Liver (tissue), 9 donors: ENCODE measurements around the gene KIRREL3. TPM values are rescaled to one million over a fixed set of nuclear protein-coding genes. Genes with fewer than 3 reads are reported as not detected.

Experiments
- DNase-seq: peaks from one replicate; pipeline ENCODE4 v3.0.0-alpha.2; 2017; ENCODE audit warnings: low spot score
- H3K27ac ChIP-seq, 2 donors: one replicate each; pipeline ENCODE4 v1.7.0; 2013; ENCODE audit warnings: inconsistent platforms in 2 of 2, low read length in 2 of 2, control low read depth in 1 of 2, low read depth in 1 of 2, mild to moderate bottlenecking in 1 of 2
- H3K27me3 ChIP-seq, 4 donors: one replicate each; pipeline versions ENCODE4 v1.6.1 to v1.7.0; 2013; ENCODE audit warnings: low read length in 3 of 4, inconsistent platforms in 1 of 4, mild to moderate bottlenecking in 1 of 4, moderate library complexity in 1 of 4; ENCODE audit not compliant: control insufficient read depth in 4 of 4, insufficient read depth in 4 of 4
- H3K36me3 ChIP-seq, 4 donors: one replicate each; pipeline versions ENCODE4 v1.6.1 to v1.7.0; 2013; ENCODE audit warnings: low read length in 3 of 4, mild to moderate bottlenecking in 3 of 4, low read depth in 1 of 4, moderate library complexity in 1 of 4; ENCODE audit not compliant: control insufficient read depth in 4 of 4, insufficient read depth in 3 of 4
- H3K4me1 ChIP-seq, 4 donors: one replicate each; pipeline versions ENCODE4 v1.6.1 to v1.7.0; 2013; ENCODE audit warnings: low read length in 3 of 4, mild to moderate bottlenecking in 3 of 4, moderate library complexity in 1 of 4; ENCODE audit not compliant: control insufficient read depth in 4 of 4, insufficient read depth in 4 of 4
- H3K4me3 ChIP-seq, 3 donors: one replicate each; pipeline versions ENCODE4 v1.6.1 to v1.7.0; 2013; ENCODE audit warnings: low read length in 3 of 3, control low read depth in 1 of 3, low read depth in 1 of 3, mild to moderate bottlenecking in 1 of 3
- H3K9ac ChIP-seq, 2 donors: one replicate each; pipeline ENCODE4 v1.7.0; 2013; ENCODE audit warnings: low read length in 2 of 2, mild to moderate bottlenecking in 2 of 2, moderate library complexity in 2 of 2, control low read depth in 1 of 2, low read depth in 1 of 2
- H3K9me3 ChIP-seq, 4 donors: one replicate each; pipeline versions ENCODE4 v1.6.1 to v1.7.0; 2013; ENCODE audit warnings: low read length in 3 of 4; ENCODE audit not compliant: control insufficient read depth in 4 of 4
- EGR1 ChIP-seq, 2 donors: IDR thresholded peaks; 2 replicates each; pipeline ENCODE4 v1.6.1; 2016 to 2018; ENCODE audit warnings: antibody characterized with exemption in 2 of 2, low read depth in 2 of 2
- FOXA1 ChIP-seq: IDR thresholded peaks from 2 replicates; pipeline ENCODE4 v1.6.1; 2016; ENCODE audit warnings: antibody characterized with exemption
- FOXA2 ChIP-seq: IDR thresholded peaks from 2 replicates; pipeline ENCODE4 v1.6.1; 2016; ENCODE audit warnings: antibody characterized with exemption
- GABPA ChIP-seq, 2 donors: IDR thresholded peaks in 1 of 2; conservative IDR thresholded peaks in 1 of 2; 2 replicates each; pipeline ENCODE4 v1.6.1; 2016; ENCODE audit warnings: antibody characterized with exemption in 2 of 2, mild to moderate bottlenecking in 1 of 2, moderate library complexity in 1 of 2
- HNF4A ChIP-seq, 2 donors: conservative IDR thresholded peaks; 2 replicates each; pipeline ENCODE4 v1.6.1; 2016; ENCODE audit warnings: antibody characterized with exemption in 2 of 2, mild to moderate bottlenecking in 2 of 2
- HNF4G ChIP-seq: IDR thresholded peaks from 2 replicates; pipeline ENCODE4 v1.6.1; 2016; ENCODE audit warnings: antibody characterized with exemption
- JUND ChIP-seq, 2 donors: IDR thresholded peaks; 2 replicates each; pipeline ENCODE4 v1.6.1; 2016; ENCODE audit warnings: antibody characterized with exemption in 2 of 2
- NR2F2 ChIP-seq: IDR thresholded peaks from 2 replicates; pipeline ENCODE4 v1.6.1; 2016; ENCODE audit warnings: antibody characterized with exemption
- RAD21 ChIP-seq, 2 donors: IDR thresholded peaks; 2 replicates each; pipeline ENCODE4 v1.6.1; 2016; ENCODE audit warnings: antibody characterized with exemption in 2 of 2, mild to moderate bottlenecking in 2 of 2
- REST ChIP-seq: IDR thresholded peaks from 2 replicates; pipeline ENCODE4 v1.6.1; 2016; ENCODE audit warnings: antibody characterized with exemption, mild to moderate bottlenecking
- RXRA ChIP-seq, 2 donors: IDR thresholded peaks; 2 replicates each; pipeline ENCODE4 v1.6.1; 2017 to 2018; ENCODE audit warnings: antibody characterized with exemption in 2 of 2, mild to moderate bottlenecking in 1 of 2
- SP1 ChIP-seq: IDR thresholded peaks from 2 replicates; pipeline ENCODE4 v1.6.1; 2018; ENCODE audit warnings: antibody characterized with exemption, mild to moderate bottlenecking
- TAF1 ChIP-seq: conservative IDR thresholded peaks from 2 replicates; pipeline ENCODE4 v1.6.1; 2016; ENCODE audit warnings: antibody characterized with exemption, mild to moderate bottlenecking
- YY1 ChIP-seq: IDR thresholded peaks from 2 replicates; pipeline ENCODE4 v1.6.1; 2016; ENCODE audit warnings: antibody characterized with exemption, mild to moderate bottlenecking
- WGBS: extraction: QIAGEN DNeasy Blood & Tissue Kit; methylation state at CpG from one replicate; pipeline ENCODE4 v1.1.7; 2013; 5-methylcytosine and 5-hydroxymethylcytosine counted together
- polyA plus RNA-seq, 2 donors: library from polyadenylated mRNA; stranded (reverse) in 1 of 2; unstranded in 1 of 2; fragments of 200-250 nt in 1 of 2; fragments of >200 nt in 1 of 2; fragmentation: Nextera tagmentation in 1 of 2; extraction: Ambion mirVana in 1 of 2; gene quantifications; one replicate each; pipeline versions ENCODE4 v1.2.1 to v1.2.3, GENCODE V29; 2013 to 2015
- total RNA-seq, 2 donors: library from RNA; depleted of rRNA; stranded (reverse); fragments of >200 nt; gene quantifications; one replicate each; pipeline ENCODE4 v1.2.3, GENCODE V29; 2014
- TF ChIP-seq, protein P1 (sequence below): fragments of 150-350 bp; IDR thresholded peaks from 2 replicates; pipeline ENCODE4 v1.5.1; 2017; ENCODE audit warnings: improper control_type of control experiment, low read depth, low read length; ENCODE audit not compliant: missing input control
- donor health status: healthy.
- donor health status: healthy.
- donor health status: healthy.
- donor health status: healthy.
- donor health status: healthy.

Gene KIRREL3
- total and polyA plus RNA-seq, 4 donors = 0.03 to 0.29 (median 0.08) TPM; not detected in 1

DNA sequence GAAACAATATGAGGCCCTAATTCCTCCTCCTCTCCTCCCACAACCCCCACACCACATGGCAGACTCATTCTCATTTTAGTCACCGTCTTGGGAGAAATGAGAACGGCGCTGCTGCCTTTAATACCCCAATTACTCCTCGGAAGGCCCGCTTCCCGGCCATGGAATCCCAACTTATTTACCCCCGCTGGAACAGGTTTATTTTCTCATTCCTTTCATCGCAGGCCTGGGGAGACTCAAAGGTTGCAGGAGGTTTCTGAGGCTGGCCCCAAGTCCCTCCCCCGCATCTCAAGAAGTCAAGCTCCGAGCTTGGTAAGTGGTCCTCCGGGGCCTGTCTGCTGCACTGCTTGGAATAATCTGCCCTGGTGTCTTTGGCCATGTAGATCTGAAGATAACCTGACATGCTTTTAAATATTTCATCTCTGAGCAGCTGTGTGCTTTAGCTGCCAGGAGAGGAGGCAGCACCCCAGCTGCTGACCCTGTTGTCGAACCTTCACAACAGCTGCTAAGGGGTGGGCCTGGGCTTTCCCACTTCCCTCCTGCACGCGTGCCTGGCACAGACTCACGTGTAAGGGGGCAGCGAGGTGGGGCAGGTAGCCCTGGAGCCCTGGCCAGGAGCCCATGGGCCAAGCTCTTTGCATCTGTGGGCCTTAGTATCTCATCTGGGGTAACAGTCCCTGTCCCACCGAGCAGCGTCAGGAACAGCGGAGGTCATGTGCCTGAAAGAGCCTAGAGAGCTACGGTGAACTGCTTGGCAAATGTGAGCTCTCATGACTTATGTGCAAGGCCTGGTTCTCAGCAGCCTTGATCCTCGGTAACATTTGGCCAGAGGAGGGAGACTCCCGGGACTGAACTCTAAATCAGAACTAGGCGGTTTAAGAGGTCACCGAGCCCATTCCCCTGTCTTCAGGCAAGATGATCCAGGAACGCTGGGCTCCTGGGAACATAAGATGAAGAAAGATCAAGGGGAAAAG lies 480.5 kb downstream of the KIRREL3 start:
- Histone ChIP-seq H3K36me3 (no peaks in the 10 kb centered on the region), H3K4me1 (no peaks in the 10 kb centered on the region), H3K4me3 (no peak overlapping the region), H3K27ac (no peak overlapping the region), H3K9ac (no peak overlapping the region), H3K9me3 (no peaks in the 10 kb centered on the region), H3K27me3 (peaks cover 0 to 2% (median 0%) of the 10 kb centered on the region in 4 donors)
- no peak for DNase-seq
- TF ChIP-seq YY1 = no peak
- TF ChIP-seq REST = no peak
- no peak for TF ChIP-seq HNF4A (conservative IDR thresholded peaks at IDR 0.05)
- TF ChIP-seq FOXA2 = no peak
- no peak for TF ChIP-seq GABPA (IDR thresholded peaks at IDR 0.05 in 1 of 2, conservative IDR thresholded peaks at IDR 0.05 in 1 of 2)
- no peak for TF ChIP-seq HNF4G
- TF ChIP-seq, protein P1, sequence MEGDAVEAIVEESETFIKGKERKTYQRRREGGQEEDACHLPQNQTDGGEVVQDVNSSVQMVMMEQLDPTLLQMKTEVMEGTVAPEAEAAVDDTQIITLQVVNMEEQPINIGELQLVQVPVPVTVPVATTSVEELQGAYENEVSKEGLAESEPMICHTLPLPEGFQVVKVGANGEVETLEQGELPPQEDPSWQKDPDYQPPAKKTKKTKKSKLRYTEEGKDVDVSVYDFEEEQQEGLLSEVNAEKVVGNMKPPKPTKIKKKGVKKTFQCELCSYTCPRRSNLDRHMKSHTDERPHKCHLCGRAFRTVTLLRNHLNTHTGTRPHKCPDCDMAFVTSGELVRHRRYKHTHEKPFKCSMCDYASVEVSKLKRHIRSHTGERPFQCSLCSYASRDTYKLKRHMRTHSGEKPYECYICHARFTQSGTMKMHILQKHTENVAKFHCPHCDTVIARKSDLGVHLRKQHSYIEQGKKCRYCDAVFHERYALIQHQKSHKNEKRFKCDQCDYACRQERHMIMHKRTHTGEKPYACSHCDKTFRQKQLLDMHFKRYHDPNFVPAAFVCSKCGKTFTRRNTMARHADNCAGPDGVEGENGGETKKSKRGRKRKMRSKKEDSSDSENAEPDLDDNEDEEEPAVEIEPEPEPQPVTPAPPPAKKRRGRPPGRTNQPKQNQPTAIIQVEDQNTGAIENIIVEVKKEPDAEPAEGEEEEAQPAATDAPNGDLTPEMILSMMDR = no peak
- 82% methylated on average over 25 of the region's 25 CpGs for WGBS

DNA sequence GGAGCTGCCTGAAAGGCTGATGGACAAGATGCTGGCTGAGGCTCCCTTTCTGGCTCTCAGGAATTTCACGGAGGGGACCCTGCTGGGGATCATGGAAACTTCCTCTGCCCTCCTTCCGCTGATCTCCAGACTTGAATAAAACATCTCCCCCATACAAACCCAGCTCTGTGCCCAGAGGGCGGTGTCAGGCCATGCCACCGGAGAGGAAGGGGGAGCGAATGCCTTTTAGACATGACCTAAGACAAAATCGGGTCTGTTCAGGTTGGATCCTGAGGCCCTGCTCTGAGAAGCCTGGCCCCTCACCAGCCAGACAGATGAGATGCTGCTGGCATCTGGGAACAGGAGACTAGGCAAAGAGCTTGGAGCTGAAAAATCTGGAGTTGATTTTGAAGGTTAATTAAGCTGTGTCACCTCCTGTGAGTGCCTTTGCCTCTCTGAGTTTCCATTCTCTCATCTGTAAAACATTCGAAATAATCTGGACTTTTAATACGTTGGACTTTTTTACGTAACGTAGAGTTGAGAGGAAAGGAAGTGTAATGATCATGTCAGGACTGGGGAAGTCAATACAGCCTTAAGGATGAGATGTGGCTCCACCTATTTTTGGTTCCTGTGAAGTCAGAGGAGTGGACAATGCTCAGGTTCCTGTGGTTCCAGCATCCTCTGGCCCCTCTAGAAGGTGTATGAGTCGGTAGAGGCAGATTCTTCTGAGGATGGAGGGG lies 481.4 kb downstream of the KIRREL3 start:
- H3K4me1 ChIP-seq = no peaks in the 10 kb centered on the region
- no peaks in the 10 kb centered on the region for H3K9me3 ChIP-seq
- WGBS = 76% methylated on average over 11 of the region's 11 CpGs
- no peak overlapping the region for H3K9ac ChIP-seq
- no peaks in the 10 kb centered on the region for H3K36me3 ChIP-seq
- no peak for TF ChIP-seq RAD21 (IDR thresholded peaks at IDR 0.05)
- TF ChIP-seq EGR1 (IDR thresholded peaks at IDR 0.05; ENCODE audit: low read depth in 2 of 2) = no peak
- no peak for TF ChIP-seq HNF4G
- no peak for TF ChIP-seq RXRA (IDR thresholded peaks at IDR 0.05)
- no peak for TF ChIP-seq JUND (IDR thresholded peaks at IDR 0.05)
- no peak for TF ChIP-seq FOXA1
- no peak for TF ChIP-seq SP1
- TF ChIP-seq, protein P1 = no peak
- TF ChIP-seq NR2F2 = no peak
- TF ChIP-seq TAF1 = no peak
- no peak for TF ChIP-seq REST
- TF ChIP-seq FOXA2 = no peak
- H3K27ac ChIP-seq = no peak overlapping the region
- peaks cover 0 to 4% (median 0%) of the 10 kb centered on the region in 4 donors for H3K27me3 ChIP-seq
- DNase-seq = no peak
- H3K4me3 ChIP-seq = no peak overlapping the region
